ENCODE data around the gene YJEFN3. TPM values are rescaled to one million over a fixed set of nuclear protein-coding genes. Genes with fewer than 3 reads are reported as not detected.
A peak's percentile ranks its signal among the peaks of the same experiment; 100 is the strongest.

The YJEFN3 gene
- total RNA-seq, 1 donor from 2014 or later: 6.6 TPM

- intact Hi-C loops (cut with DNase I): no loop called here
- DNase-seq (no peak), ATAC-seq (no peak)
- Histone ChIP-seq H3K9me3 (no peaks in the 10 kb centered on the region), H3K36me3 (no peaks in the 10 kb centered on the region), H3K27ac (no peak overlapping the region), H3K4me3 (no peak overlapping the region), H3K27me3 (ENCODE audit: low read depth) (no peaks in the 10 kb centered on the region), H3K4me1 (no peaks in the 10 kb centered on the region)
- no peak for TF ChIP-seq CTCF (IDR thresholded peaks at IDR 0.05)
Observed at GRCh38 chr19:19561946-19562664, 33.4 kb downstream of the YJEFN3 start.

- H3K9me3 ChIP-seq: no peaks in the 10 kb centered on the region
- DNase-seq (no peak), ATAC-seq (peak; percentile 22 to 30)
- no peaks in the 10 kb centered on the region for H3K4me1 ChIP-seq
- no peaks in the 10 kb centered on the region for H3K36me3 ChIP-seq
- H3K4me3 ChIP-seq: no peak overlapping the region
- no peaks in the 10 kb centered on the region for H3K27me3 ChIP-seq (ENCODE audit: low read depth)
- no peak overlapping the region for H3K27ac ChIP-seq
- intact Hi-C loops (cut with DNase I): no loop called here
- no peak for TF ChIP-seq CTCF (IDR thresholded peaks at IDR 0.05)
Observed at GRCh38 chr19:19562665-19563347, 34.1 kb downstream of the YJEFN3 start.

GRCh38 chr19:19563348-19563848, 34.7 kb downstream of the YJEFN3 start:
- no peaks in the 10 kb centered on the region for H3K36me3 ChIP-seq
- DNase-seq (no peak), ATAC-seq (no peak)
- H3K27me3 ChIP-seq (ENCODE audit: low read depth): no peaks in the 10 kb centered on the region
- no peak for TF ChIP-seq CTCF (IDR thresholded peaks at IDR 0.05)
- intact Hi-C loops (cut with DNase I): no loop called here
- no peaks in the 10 kb centered on the region for H3K9me3 ChIP-seq
- no peaks in the 10 kb centered on the region for H3K4me1 ChIP-seq
- H3K27ac ChIP-seq: no peak overlapping the region
- no peak overlapping the region for H3K4me3 ChIP-seq

- no peak overlapping the region for H3K4me3 ChIP-seq
- H3K27ac ChIP-seq: no peak overlapping the region
- H3K27me3 ChIP-seq (ENCODE audit: low read depth): no peaks in the 10 kb centered on the region
- DNase-seq: no peak
- H3K9me3 ChIP-seq: no peaks in the 10 kb centered on the region
- no peak for TF ChIP-seq CTCF (IDR thresholded peaks at IDR 0.05)
- no peaks in the 10 kb centered on the region for H3K4me1 ChIP-seq
- intact Hi-C loops (cut with DNase I): no loop called here
- H3K36me3 ChIP-seq: peaks cover 10% of the 10 kb centered on the region
- no peak for ATAC-seq
Observed at GRCh38 chr19:19566306-19566705, 37.6 kb downstream of the YJEFN3 start.

GRCh38 chr19:19567391-19567790, 38.7 kb downstream of the YJEFN3 start:
- intact Hi-C loops (cut with DNase I): no loop called here

More at GRCh38 chr19:19567391-19567790, 38.7 kb downstream of the YJEFN3 start:
- no peaks in the 10 kb centered on the region for H3K9me3 ChIP-seq
- H3K27ac ChIP-seq: no peak overlapping the region
- no peaks in the 10 kb centered on the region for H3K27me3 ChIP-seq (ENCODE audit: low read depth)
- no peak for ATAC-seq
- H3K36me3 ChIP-seq: peaks cover 10% of the 10 kb centered on the region
- DNase-seq: no peak
- no peaks in the 10 kb centered on the region for H3K4me1 ChIP-seq
- TF ChIP-seq CTCF (IDR thresholded peaks at IDR 0.05): no peak
- no peak overlapping the region for H3K4me3 ChIP-seq
